Measurements from ENCODE around the gene CCDC6.

GRCh38 chr10:59945991-59946390 lies 39.6 kb upstream of the CCDC6 start:
- TF ChIP-seq ZNF248 (tag by site-specific recombination; IDR thresholded peaks at IDR 0.05) (no peak), CTCF (tag by site-specific recombination; IDR thresholded peaks at IDR 0.05) (no peak), ZBTB44 (tag by site-specific recombination; IDR thresholded peaks at IDR 0.05) (no peak), ZNF174 (tag by site-specific recombination; IDR thresholded peaks at IDR 0.05) (no peak), ZNF335 (tag by site-specific recombination; conservative IDR thresholded peaks at IDR 0.05) (no peak), ZNF501 (tag by site-specific recombination; IDR thresholded peaks at IDR 0.05) (no peak), ZBTB1 (tag by site-specific recombination; IDR thresholded peaks at IDR 0.05) (no peak), PATZ1 (tag by site-specific recombination; IDR thresholded peaks at IDR 0.05) (no peak), KLF10 (tag by site-specific recombination; IDR thresholded peaks at IDR 0.05) (no peak), SP2 (tag by site-specific recombination; IDR thresholded peaks at IDR 0.05) (no peak), ZNF324 (tag by site-specific recombination; IDR thresholded peaks at IDR 0.05) (no peak)
